Esophagus (tissue), 2 donors: ENCODE measurements around the gene CSTB. TPM values are rescaled to one million over a fixed set of nuclear protein-coding genes. Genes with fewer than 3 reads are reported as not detected.

Experiments used
- H3K27ac ChIP-seq, 2 donors: one replicate each; pipeline ENCODE4 v1.5.1; 2013; ENCODE audit warnings: low read depth in 2 of 2, mild to moderate bottlenecking in 2 of 2, inconsistent platforms in 1 of 2, low read length in 1 of 2, moderate library complexity in 1 of 2
- H3K27me3 ChIP-seq, 2 donors: one replicate each; pipeline ENCODE4 v1.6.1; 2013; ENCODE audit warnings: low read length in 2 of 2, control low read depth in 1 of 2, mild to moderate bottlenecking in 1 of 2; ENCODE audit not compliant: insufficient read depth in 2 of 2, control insufficient read depth in 1 of 2
- H3K36me3 ChIP-seq, 2 donors: one replicate each; pipeline ENCODE4 v1.6.1; 2013; ENCODE audit warnings: low read length in 1 of 2; ENCODE audit not compliant: control insufficient read depth in 2 of 2, insufficient read depth in 2 of 2
- H3K4me1 ChIP-seq, 2 donors: one replicate each; pipeline ENCODE4 v1.6.1; 2013; ENCODE audit warnings: low read length in 1 of 2; ENCODE audit not compliant: control insufficient read depth in 2 of 2, insufficient read depth in 2 of 2
- H3K4me3 ChIP-seq, 2 donors: one replicate each; pipeline ENCODE4 v1.5.1; 2013; ENCODE audit warnings: low read length in 2 of 2, mild to moderate bottlenecking in 2 of 2, low read depth in 1 of 2, moderate library complexity in 1 of 2
- H3K9me3 ChIP-seq, 2 donors: one replicate each; pipeline ENCODE4 v1.6.1; 2013; ENCODE audit warnings: mild to moderate bottlenecking in 2 of 2, low read depth in 1 of 2, low read length in 1 of 2, moderate library complexity in 1 of 2; ENCODE audit not compliant: control insufficient read depth in 2 of 2, insufficient read depth in 1 of 2
- WGBS, 2 donors: extraction: QIAGEN DNeasy Blood & Tissue Kit; methylation state at CpG; one replicate each; pipeline ENCODE4 v1.1.7; 2013; 5-methylcytosine and 5-hydroxymethylcytosine counted together
- polyA plus RNA-seq, 2 donors: library from polyadenylated mRNA; stranded (reverse); fragments of 200-250 nt; gene quantifications; one replicate each; pipeline ENCODE4 v1.2.3, GENCODE V29; 2013
- donor health status: healthy with polysubstance abuse.
- donor health status: Bipolar disorder and iron deficiency.

The CSTB gene
- polyA plus RNA-seq, 2 donors, result 3,514 to 5,149 TPM

DNA sequence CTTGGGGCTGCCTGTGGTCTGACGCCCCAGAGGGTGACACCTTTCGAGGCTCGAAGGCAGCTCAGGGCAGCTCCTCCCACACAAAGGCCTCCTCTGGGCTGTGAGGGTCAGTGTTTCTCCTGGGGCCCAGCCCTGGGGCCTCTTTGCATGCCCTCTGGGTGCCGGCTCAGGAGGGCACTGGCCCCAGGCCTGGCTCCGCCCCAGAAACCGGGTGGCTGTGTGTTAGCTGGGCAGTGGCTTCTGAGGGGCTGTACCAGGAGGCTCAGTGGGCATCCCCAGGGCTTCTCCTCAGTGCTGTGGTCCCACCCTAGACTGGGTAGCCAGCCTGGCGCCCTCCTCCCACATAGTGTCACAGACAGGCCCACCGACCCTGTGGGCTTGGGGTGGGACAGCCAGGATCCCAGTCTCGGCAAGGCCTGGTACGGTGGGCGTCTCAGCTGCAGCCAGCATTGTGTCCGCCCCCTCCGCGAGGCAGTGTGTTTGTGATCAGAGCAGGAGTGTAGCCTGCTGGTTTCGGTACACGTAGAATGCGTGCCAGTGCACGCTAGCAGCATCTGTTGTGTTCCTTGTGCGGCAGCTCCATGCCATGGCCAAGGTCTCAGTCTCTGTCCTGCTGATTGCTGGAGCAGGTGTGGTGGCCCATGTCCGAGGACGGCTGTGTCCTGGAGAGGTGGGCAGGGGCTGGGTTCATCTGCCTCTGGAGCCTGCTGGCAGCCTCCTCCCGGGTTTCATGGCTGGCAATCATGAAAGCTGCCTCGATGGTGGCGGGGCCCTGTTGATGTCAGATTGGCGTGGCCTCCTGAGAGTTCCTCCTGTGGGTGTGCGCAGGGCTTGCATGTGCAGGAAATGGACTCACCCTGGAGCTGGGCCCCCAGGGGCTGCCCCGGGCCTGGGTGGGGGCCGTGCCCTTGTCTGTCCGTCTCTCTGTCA is 41.3 kb upstream of the CSTB start:
- WGBS, 2 donors, result 81% methylated on average over 29 of the region's 29 CpGs
- H3K36me3 ChIP-seq, result no peaks in the 10 kb centered on the region
- H3K9me3 ChIP-seq, result peaks cover 0 to 2% of the 10 kb centered on the region in 2 donors
- H3K27me3 ChIP-seq, result no peaks in the 10 kb centered on the region
- no peak overlapping the region for H3K4me3 ChIP-seq
- H3K27ac ChIP-seq, result no peak overlapping the region
- peaks cover 0 to 19% of the 10 kb centered on the region in 2 donors for H3K4me1 ChIP-seq

DNA sequence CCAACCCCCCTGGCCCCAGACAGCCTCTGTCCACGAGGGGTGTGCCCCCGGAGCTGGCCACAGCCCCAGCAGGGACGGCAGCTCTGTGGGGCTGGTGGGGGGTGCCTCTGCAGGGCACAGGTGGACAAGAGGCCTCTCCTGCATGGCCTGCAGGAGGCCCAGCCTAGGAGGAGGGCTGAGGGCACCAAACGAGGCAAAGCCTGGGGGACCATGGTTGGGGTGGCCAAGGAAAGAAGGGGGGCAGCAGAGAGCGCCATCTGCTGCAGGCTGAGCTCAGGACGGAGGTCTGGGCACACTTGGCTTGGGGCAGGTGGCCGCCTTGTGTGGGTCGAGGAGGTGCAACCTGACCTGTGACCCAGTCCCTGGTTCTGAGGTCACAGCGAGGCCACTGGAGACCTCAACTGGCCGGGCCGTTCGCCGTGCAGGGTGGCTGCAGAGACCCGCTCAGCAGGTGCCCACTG is 40.5 kb upstream of the CSTB start:
- peaks cover 0 to 20% of the 10 kb centered on the region in 2 donors for H3K4me1 ChIP-seq

DNA sequence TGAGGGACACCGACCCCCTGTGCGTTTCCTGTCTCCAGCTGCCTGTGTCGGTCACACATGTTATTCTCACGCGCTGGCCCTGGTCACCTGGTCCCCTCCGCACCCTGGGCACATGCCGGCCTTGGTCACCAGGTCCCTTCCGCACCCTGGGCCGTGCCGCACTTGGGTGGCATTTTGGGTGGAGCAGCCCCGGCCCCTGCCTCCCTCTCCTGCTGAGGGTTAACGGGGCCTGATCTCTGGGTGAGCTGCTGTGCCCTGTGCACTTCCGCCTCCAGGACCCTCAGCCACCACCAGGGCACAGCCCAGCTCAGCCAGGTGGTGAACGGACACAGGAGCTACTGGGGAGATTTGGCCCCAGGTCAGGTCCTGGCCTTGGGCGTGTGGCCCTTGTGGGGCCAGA is 39.9 kb upstream of the CSTB start:
- Histone ChIP-seq H3K27ac (no peak overlapping the region), H3K4me3 (no peak overlapping the region), H3K4me1 (peaks cover 4 to 26% of the 10 kb centered on the region in 2 donors), H3K27me3 (no peaks in the 10 kb centered on the region), H3K36me3 (no peaks in the 10 kb centered on the region), H3K9me3 (peaks cover 0 to 2% of the 10 kb centered on the region in 2 donors)
- 91 to 95% methylated on average over 15 of the region's 15 CpGs for WGBS, 2 donors

More for the DNA sequence above, 40.5 kb upstream of the CSTB start:
- WGBS, 2 donors, result 77 to 79% methylated on average over 13 to 14 of the region's 14 CpGs
- H3K4me3 ChIP-seq, result no peak overlapping the region
- peaks cover 0 to 2% of the 10 kb centered on the region in 2 donors for H3K9me3 ChIP-seq
- no peaks in the 10 kb centered on the region for H3K27me3 ChIP-seq
- H3K27ac ChIP-seq, result no peak overlapping the region
- no peaks in the 10 kb centered on the region for H3K36me3 ChIP-seq

DNA sequence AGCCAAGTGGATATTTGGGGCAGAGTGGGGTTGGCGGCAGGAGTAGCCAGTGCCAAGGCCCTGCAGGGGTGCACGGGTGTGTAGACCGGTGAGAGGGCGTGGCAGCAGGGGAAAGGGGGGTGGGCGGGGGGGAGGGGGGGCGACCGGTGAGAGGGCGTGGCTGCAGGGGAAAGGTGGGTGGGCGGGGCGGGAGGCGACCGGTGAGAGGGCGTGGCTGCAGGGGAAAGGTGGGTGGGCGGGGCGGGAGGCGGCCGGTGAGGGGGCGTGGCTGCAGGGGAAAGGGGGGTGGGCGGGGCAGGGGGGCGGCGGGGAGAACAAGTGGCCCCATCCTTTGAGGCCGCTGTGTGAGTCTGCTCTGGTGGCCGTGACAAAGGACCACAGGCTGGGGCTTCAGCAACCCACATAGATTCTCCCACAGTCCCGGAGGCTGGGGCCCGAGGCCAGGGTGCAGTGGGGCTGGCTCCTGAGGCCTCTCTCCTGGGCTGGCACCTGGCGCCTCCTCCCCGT is 39.1 kb upstream of the CSTB start:
- H3K36me3 ChIP-seq, result no peaks in the 10 kb centered on the region
- no peaks in the 10 kb centered on the region for H3K27me3 ChIP-seq
- WGBS, 2 donors, result 21 to 33% methylated on average over 10 to 26 of the region's 27 CpGs
- peaks cover 0 to 2% of the 10 kb centered on the region in 2 donors for H3K9me3 ChIP-seq
- peaks cover 8 to 34% of the 10 kb centered on the region in 2 donors for H3K4me1 ChIP-seq
- no peak overlapping the region for H3K4me3 ChIP-seq
- H3K27ac ChIP-seq, result no peak overlapping the region

DNA sequence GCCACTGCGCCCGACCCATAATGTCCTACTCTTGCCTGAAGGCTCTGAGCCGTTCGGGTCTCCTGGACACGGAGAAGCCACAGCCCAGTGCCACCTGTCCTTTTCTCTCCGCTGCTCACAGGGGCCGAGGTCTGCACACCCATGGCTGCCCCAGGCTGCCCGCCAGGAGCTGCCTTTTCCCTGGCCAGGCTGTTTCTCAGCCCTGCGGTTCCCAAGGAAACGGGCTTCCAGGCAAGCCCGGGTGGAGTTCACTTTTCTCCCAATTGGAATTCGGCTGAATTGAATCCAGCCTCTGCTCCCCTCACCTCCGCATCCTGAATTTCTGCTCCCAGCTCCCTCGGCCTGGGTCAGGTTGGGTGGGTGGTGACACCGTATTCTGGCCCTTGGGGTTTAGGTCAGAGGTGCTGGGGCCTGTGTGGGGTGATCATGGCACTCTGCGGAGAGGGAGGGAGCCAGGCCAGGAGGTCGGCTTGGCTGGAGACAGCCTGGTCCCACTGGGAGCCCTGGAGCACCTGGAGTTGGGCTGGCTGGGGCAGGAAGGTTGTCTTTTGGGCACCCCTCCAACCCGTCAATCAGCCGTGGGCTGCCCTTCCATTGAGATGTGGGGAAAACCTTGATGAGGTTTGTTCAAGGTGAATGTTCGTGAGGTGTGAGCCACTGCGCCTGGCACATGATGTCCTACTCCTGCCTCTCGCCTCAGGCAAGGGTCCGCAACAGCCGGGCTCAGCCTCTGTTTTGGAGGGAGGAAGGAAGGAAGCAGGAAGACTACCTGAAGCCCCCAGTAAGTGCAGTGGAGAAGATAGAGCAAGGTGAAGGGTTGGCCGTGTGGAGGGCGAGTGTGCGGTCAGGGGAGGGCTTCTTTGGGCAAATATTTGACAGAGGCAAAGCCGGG is 38.4 kb upstream of the CSTB start:
- Histone ChIP-seq H3K4me3 (no peak overlapping the region), H3K4me1 (peaks cover 8 to 36% of the 10 kb centered on the region in 2 donors), H3K27me3 (no peaks in the 10 kb centered on the region), H3K9me3 (peaks cover 0 to 2% of the 10 kb centered on the region in 2 donors), H3K27ac (peak overlapping the region in 1 of 2 donors; percentile 8), H3K36me3 (no peaks in the 10 kb centered on the region)
- 46 to 50% methylated on average over 28 of the region's 28 CpGs for WGBS, 2 donors

DNA sequence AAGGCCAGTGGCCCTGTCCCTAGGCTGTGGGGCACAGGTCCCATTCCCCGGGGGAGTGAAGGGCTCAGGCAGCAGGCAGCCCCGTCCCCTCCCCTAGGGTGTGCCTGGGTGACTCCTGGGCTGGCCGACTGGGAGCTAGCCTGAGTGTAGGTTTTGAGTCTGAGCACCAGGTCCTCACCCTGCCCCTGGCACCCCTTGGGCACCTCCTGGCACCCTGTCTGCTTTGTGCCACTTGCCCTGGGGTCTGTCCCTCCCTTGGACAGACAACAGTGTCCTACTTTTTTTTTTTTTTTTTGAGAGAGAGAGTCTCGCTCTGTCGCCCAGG is 37.5 kb upstream of the CSTB start:
- Histone ChIP-seq H3K4me3 (no peak overlapping the region), H3K4me1 (peaks cover 10 to 41% of the 10 kb centered on the region in 2 donors), H3K9me3 (peaks cover 0 to 2% of the 10 kb centered on the region in 2 donors), H3K27me3 (no peaks in the 10 kb centered on the region), H3K27ac (peak overlapping the region; percentile 69 to 93), H3K36me3 (no peaks in the 10 kb centered on the region)
- WGBS, 2 donors, result 56 to 67% methylated on average over 3 to 5 of the region's 5 CpGs

DNA sequence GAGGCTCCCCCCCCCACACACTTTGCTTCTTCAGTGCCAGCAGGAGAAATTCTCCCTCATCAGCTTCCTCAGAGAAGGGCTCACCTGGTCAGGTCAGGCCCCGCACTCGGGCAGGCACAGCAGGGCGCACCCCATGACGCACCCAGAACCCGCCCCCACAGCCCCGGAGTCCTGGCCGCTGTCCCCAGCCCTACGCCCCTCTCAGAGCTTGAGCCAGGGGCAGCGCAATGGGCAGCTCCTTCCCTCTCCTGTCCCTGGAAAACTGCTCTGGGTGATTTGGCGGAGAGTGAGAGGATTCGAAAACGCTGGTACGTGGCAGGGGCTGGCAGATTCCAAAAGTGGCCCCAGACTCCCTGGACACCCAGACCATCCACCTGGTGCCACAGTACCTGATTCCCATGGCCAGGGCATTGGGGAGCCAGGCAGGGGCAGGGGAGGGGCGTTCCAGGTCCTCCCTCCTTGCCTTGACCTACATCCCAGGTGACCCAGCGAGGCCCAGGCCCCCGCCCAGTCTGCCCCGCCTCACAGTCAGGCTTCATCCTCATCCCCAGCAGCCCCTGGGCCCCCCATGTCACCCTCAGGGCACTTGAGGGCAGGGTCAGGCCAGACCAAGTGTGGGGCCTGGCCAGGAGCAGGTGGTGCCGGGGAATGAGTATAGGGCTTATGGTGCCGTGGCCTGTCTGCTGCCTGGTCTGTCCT is 37.0 kb upstream of the CSTB start:
- Histone ChIP-seq H3K9me3 (no peaks in the 10 kb centered on the region), H3K27me3 (no peaks in the 10 kb centered on the region), H3K4me1 (peaks cover 10 to 41% of the 10 kb centered on the region in 2 donors), H3K27ac (peak overlapping the region; percentile 69 to 93), H3K4me3 (no peak overlapping the region), H3K36me3 (no peaks in the 10 kb centered on the region)
- 66 to 67% methylated on average over 18 to 19 of the region's 19 CpGs for WGBS, 2 donors

DNA sequence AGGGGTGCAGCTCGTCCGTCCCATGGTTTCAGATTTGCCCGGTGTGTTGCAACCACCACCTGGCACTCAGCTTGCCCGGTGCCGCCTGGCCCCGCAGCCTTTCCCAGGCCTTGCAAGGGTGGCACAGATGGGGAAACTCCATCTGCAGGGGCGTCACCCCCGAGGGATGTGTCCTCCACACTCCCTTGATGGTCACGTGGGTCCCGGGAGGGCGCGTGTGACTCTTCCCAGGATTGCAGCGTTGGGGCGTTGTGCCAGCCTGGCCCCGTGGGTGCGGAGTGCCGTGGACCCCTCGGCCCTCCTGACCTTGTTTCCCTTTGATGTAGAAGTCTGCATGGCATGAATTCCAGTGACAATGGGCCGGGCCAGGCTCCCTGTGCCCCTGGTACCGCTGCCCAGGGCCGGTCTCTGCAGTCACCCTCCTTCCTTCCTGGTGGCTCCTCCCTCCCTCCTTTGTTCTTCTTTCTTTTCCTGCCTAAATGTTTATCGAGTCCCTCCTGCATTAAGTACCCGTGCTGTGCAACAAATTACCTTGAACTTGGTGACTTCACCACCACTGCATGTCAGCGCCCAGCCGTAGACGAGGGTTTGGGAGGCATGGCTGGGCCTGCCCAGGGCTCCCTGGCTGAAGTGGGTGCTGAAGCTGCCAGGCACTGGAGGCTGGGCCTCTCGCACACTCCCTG is 36.2 kb upstream of the CSTB start:
- 33 to 48% methylated on average over 27 of the region's 27 CpGs for WGBS, 2 donors
- H3K4me1 ChIP-seq, result peaks cover 10 to 38% of the 10 kb centered on the region in 2 donors
- H3K27ac ChIP-seq, result peak overlapping the region; percentile 69 to 93
- H3K9me3 ChIP-seq, result no peaks in the 10 kb centered on the region
- H3K27me3 ChIP-seq, result no peaks in the 10 kb centered on the region
- peak overlapping the region; percentile 30 to 45 for H3K4me3 ChIP-seq
- no peaks in the 10 kb centered on the region for H3K36me3 ChIP-seq
